HG02970 (cell line): ENCODE data around the gene MED8.

Source experiments
- ATAC-seq: cut with Tn5 transposase; IDR thresholded peaks from one replicate; pipeline ENCODE4 v1.9.1; 2021; ENCODE audit warnings: mild to moderate bottlenecking, moderate library complexity, moderate number of reproducible peaks; ENCODE audit not compliant: unreplicated experiment, low FRiP score

MED8 gene

GRCh38 chr1:43363283-43363934 is 26.2 kb downstream of the MED8 start:
- no peak for ATAC-seq

- no peak for ATAC-seq
Observed at GRCh38 chr1:43360616-43361015, 29.0 kb downstream of the MED8 start.

- ATAC-seq, result no peak
Observed at GRCh38 chr1:43359696-43360095, 29.9 kb downstream of the MED8 start.

GRCh38 chr1:43358746-43359693 is 30.6 kb downstream of the MED8 start, which contains the start of gene CDC20:
Gene CDC20, plus strand, starts transcription at chr1:43358981. Its CDS starts 235 bp downstream, at chr1:43359216.
- ATAC-seq, result peak; percentile 92

GRCh38 chr1:43358121-43358745 is 31.4 kb downstream of the MED8 start:
- peak; percentile 20 for ATAC-seq

GRCh38 chr1:43357251-43357650 is 32.3 kb downstream of the MED8 start:
- no peak for ATAC-seq

- no peak for ATAC-seq
Observed at GRCh38 chr1:43354936-43355335, 34.7 kb downstream of the MED8 start.

GRCh38 chr1:43354471-43354870 is 35.1 kb downstream of the MED8 start:
- no peak for ATAC-seq

GRCh38 chr1:43352881-43353280 is 36.7 kb downstream of the MED8 start:
- no peak for ATAC-seq

GRCh38 chr1:43352351-43352705 is 37.3 kb downstream of the MED8 start:
- no peak for ATAC-seq

- no peak for ATAC-seq
Observed at GRCh38 chr1:43351421-43352350, 37.9 kb downstream of the MED8 start.

GRCh38 chr1:43350976-43351375 is 38.6 kb downstream of the MED8 start:
- no peak for ATAC-seq

GRCh38 chr1:43349594-43350306 is 39.9 kb downstream of the MED8 start:
- ATAC-seq, result no peak

GRCh38 chr1:43348809-43349593 is 40.6 kb downstream of the MED8 start:
- peak; percentile 58 for ATAC-seq

- ATAC-seq, result no peak
Observed at GRCh38 chr1:43348343-43348808, 41.2 kb downstream of the MED8 start.

GRCh38 chr1:43346636-43347035 is 43.0 kb downstream of the MED8 start:
- ATAC-seq, result no peak

- ATAC-seq, result no peak
Observed at GRCh38 chr1:43345120-43345519, 44.5 kb downstream of the MED8 start.

- no peak for ATAC-seq
Observed at GRCh38 chr1:43344267-43344850, 45.2 kb downstream of the MED8 start.
